ENCODE data around the gene KRTAP21-3. TPM values are rescaled to one million over a fixed set of nuclear protein-coding genes. Genes with fewer than 3 reads are reported as not detected.

KRTAP21-3 gene
- total RNA-seq, 4 donors from 2014 or later, result not detected

GRCh38 chr21:30714946-30715345, 3.6 kb downstream of the KRTAP21-3 start:
- Histone ChIP-seq H3K27ac (replicated peaks in 1 of 4) (no peak overlapping the region), H3K27me3 (no peaks in the 10 kb centered on the region), H3K9me3 (no peaks in the 10 kb centered on the region), H3K4me1 (no peaks in the 10 kb centered on the region), H3K4me3 (no peak overlapping the region), H3K36me3 (no peaks in the 10 kb centered on the region)
- WGBS, result 80% methylated on average over 2 of the region's 2 CpGs
- DNase-seq (ENCODE audit: extremely low spot score), result no peak
- TF ChIP-seq POLR2A (IDR thresholded peaks at IDR 0.05; ENCODE audit: low read depth) (no peak), CTCF (IDR thresholded peaks at IDR 0.05) (no peak), EP300 (IDR thresholded peaks at IDR 0.05) (no peak), POLR2AphosphoS5 (IDR thresholded peaks at IDR 0.05) (no peak)
- intact Hi-C loops (cut with DNase I), result no loop called here

GRCh38 chr21:30714456-30714855, 4.1 kb downstream of the KRTAP21-3 start:
- no peaks in the 10 kb centered on the region for H3K4me1 ChIP-seq
- TF ChIP-seq CTCF (IDR thresholded peaks at IDR 0.05), result no peak
- TF ChIP-seq POLR2A (IDR thresholded peaks at IDR 0.05; ENCODE audit: low read depth), result no peak
- TF ChIP-seq EP300 (IDR thresholded peaks at IDR 0.05), result no peak
- TF ChIP-seq POLR2AphosphoS5 (IDR thresholded peaks at IDR 0.05), result no peak
- no peak overlapping the region for H3K27ac ChIP-seq (replicated peaks in 1 of 4)
- H3K36me3 ChIP-seq, result no peaks in the 10 kb centered on the region
- no peaks in the 10 kb centered on the region for H3K9me3 ChIP-seq
- no peaks in the 10 kb centered on the region for H3K27me3 ChIP-seq
- WGBS, result 67% methylated on average over 3 of the region's 3 CpGs
- H3K4me3 ChIP-seq, result no peak overlapping the region
- DNase-seq (ENCODE audit: extremely low spot score), result no peak
- intact Hi-C loops (cut with DNase I), result no loop called here

GRCh38 chr21:30713766-30714165, 4.8 kb downstream of the KRTAP21-3 start:
- intact Hi-C loops (cut with DNase I), result no loop called here
- no peak overlapping the region for H3K27ac ChIP-seq (replicated peaks in 1 of 4)
- WGBS, result 87% methylated on average over 3 of the region's 3 CpGs
- H3K36me3 ChIP-seq, result no peaks in the 10 kb centered on the region
- TF ChIP-seq EP300 (IDR thresholded peaks at IDR 0.05), result no peak
- TF ChIP-seq POLR2AphosphoS5 (IDR thresholded peaks at IDR 0.05), result no peak
- TF ChIP-seq POLR2A (IDR thresholded peaks at IDR 0.05; ENCODE audit: low read depth), result no peak
- no peak for TF ChIP-seq CTCF (IDR thresholded peaks at IDR 0.05)
- H3K4me1 ChIP-seq, result no peaks in the 10 kb centered on the region
- no peaks in the 10 kb centered on the region for H3K27me3 ChIP-seq
- no peak for DNase-seq (ENCODE audit: extremely low spot score)
- no peak overlapping the region for H3K4me3 ChIP-seq
- H3K9me3 ChIP-seq, result no peaks in the 10 kb centered on the region

GRCh38 chr21:30710499-30710898, 8.1 kb downstream of the KRTAP21-3 start:
- H3K27ac ChIP-seq (replicated peaks in 1 of 4), result no peak overlapping the region
- H3K36me3 ChIP-seq, result no peaks in the 10 kb centered on the region
- no peak for DNase-seq (ENCODE audit: extremely low spot score)
- no peaks in the 10 kb centered on the region for H3K27me3 ChIP-seq
- intact Hi-C loops (cut with DNase I), result no loop called here
- WGBS, result 43% methylated on average over 3 of the region's 3 CpGs
- H3K4me3 ChIP-seq, result no peak overlapping the region
- H3K4me1 ChIP-seq, result no peaks in the 10 kb centered on the region
- H3K9me3 ChIP-seq, result no peaks in the 10 kb centered on the region
- TF ChIP-seq POLR2AphosphoS5 (IDR thresholded peaks at IDR 0.05) (no peak), EP300 (IDR thresholded peaks at IDR 0.05) (no peak), POLR2A (IDR thresholded peaks at IDR 0.05; ENCODE audit: low read depth) (no peak), CTCF (IDR thresholded peaks at IDR 0.05) (no peak)

- Histone ChIP-seq H3K36me3 (no peaks in the 10 kb centered on the region), H3K27me3 (no peaks in the 10 kb centered on the region), H3K4me1 (no peaks in the 10 kb centered on the region), H3K9me3 (no peaks in the 10 kb centered on the region), H3K4me3 (no peak overlapping the region), H3K27ac (replicated peaks in 1 of 4) (no peak overlapping the region)
- intact Hi-C loops (cut with DNase I), result no loop called here
- no peak for DNase-seq (ENCODE audit: extremely low spot score)
- TF ChIP-seq EP300 (IDR thresholded peaks at IDR 0.05), result no peak
- TF ChIP-seq CTCF (IDR thresholded peaks at IDR 0.05), result no peak
- no peak for TF ChIP-seq POLR2AphosphoS5 (IDR thresholded peaks at IDR 0.05)
- no peak for TF ChIP-seq POLR2A (IDR thresholded peaks at IDR 0.05; ENCODE audit: low read depth)
These were observed 11.2 kb downstream of the KRTAP21-3 start for GRCh38 chr21:30707409-30707808.

All from esophagus muscularis mucosa (tissue), 4 donors.